HG03060 (cell line): ENCODE data around the gene POMT1.
A peak's percentile ranks its signal among the peaks of the same experiment; 100 is the strongest.
"Not testable (repeated sequence)": the region's sequence is repeated elsewhere in the genome, so short reads cannot be mapped to it uniquely, and the experiment has no call there.

Source experiments
- ATAC-seq: cut with Tn5 transposase; IDR thresholded peaks from one replicate; pipeline ENCODE4 v1.9.1; 2021; ENCODE audit warnings: low read depth, moderate number of reproducible peaks; ENCODE audit not compliant: unreplicated experiment

The POMT1 gene

GRCh38 chr9:131502781-131503625 lies at the start of gene POMT1:
Gene POMT1 (plus strand): TSS chr9:131502918. CDS start chr9:131504219, 1,301 bp downstream.
- peak; percentile 58 for ATAC-seq

- no peak for ATAC-seq
Measured at GRCh38 chr9:131454028-131454427, 48.7 kb upstream of the POMT1 start.

- not testable (repeated sequence) for ATAC-seq
Measured at GRCh38 chr9:131455655-131456054, 47.1 kb upstream of the POMT1 start.

- no peak for ATAC-seq
Measured at GRCh38 chr9:131457746-131458145, 45.0 kb upstream of the POMT1 start.

GRCh38 chr9:131459056-131459455 lies 43.7 kb upstream of the POMT1 start:
- ATAC-seq: no peak

GRCh38 chr9:131461166-131461565 lies 41.6 kb upstream of the POMT1 start:
- ATAC-seq: no peak

GRCh38 chr9:131464354-131465000 lies 38.2 kb upstream of the POMT1 start:
- no peak for ATAC-seq

- no peak for ATAC-seq
Measured at GRCh38 chr9:131465401-131465800, 37.3 kb upstream of the POMT1 start.

- no peak for ATAC-seq
Measured at GRCh38 chr9:131467214-131467935, 35.3 kb upstream of the POMT1 start.

- ATAC-seq: no peak
Measured at GRCh38 chr9:131468031-131468430, 34.7 kb upstream of the POMT1 start.

- ATAC-seq: no peak
Measured at GRCh38 chr9:131469356-131469755, 33.4 kb upstream of the POMT1 start.

- ATAC-seq: no peak
Measured at GRCh38 chr9:131469951-131470350, 32.8 kb upstream of the POMT1 start.

GRCh38 chr9:131470581-131470991 lies 32.1 kb upstream of the POMT1 start:
- ATAC-seq: no peak

GRCh38 chr9:131472085-131472484 lies 30.6 kb upstream of the POMT1 start:
- not testable (repeated sequence) for ATAC-seq

GRCh38 chr9:131473198-131473885 lies 29.4 kb upstream of the POMT1 start:
- ATAC-seq: no peak

- ATAC-seq: no peak
Measured at GRCh38 chr9:131473891-131474290, 28.8 kb upstream of the POMT1 start.

GRCh38 chr9:131474711-131475110 lies 28.0 kb upstream of the POMT1 start:
- ATAC-seq: no peak

GRCh38 chr9:131475111-131475955 lies 27.4 kb upstream of the POMT1 start:
- ATAC-seq: no peak

- ATAC-seq: no peak
Measured at GRCh38 chr9:131475956-131476776, 26.6 kb upstream of the POMT1 start.
